Measurements from ENCODE around the gene STIMATE.

STIMATE gene

DNA sequence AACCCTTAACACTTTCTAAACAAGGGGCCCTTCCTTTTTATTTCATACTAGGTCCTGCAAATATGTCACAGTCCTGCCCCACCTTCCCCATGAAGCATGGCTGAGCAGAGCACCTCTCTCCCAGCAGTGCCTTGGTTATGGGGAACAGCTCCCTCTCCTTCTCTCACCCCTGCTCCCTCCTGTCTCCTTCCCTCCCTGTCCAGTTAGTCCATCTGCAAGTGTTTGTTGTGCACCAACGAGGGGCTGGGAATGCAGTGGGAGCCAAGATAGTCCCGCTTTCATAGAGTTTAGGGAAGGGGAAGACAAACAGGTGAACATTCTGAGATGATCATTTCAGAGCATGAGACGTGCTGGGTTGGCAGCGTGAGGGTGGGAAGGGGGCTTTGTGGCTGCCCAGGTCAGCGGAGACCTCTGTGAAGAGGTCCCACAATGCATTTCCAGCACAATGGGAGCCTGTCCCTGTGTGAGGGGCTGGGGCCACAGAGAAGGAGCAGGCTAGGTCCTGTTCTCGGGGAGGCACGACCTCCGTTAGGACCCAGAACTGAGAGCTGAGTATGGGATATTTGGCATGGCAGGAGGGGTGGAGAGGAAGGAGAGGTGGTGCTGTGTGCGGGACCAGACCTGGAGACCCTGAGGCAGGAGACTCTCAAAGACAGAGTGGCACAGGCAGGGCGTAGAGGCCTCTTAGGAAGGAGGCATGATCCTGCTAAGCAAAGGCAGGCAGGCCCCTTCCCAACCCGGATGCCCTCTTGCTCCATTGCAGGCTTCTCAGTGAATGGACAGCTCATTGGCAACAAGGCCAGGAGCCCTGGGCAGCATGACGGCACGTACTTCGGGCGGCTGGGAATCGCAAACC is 108.2 kb downstream of the STIMATE start:
- DNase-seq: no peak

DNA sequence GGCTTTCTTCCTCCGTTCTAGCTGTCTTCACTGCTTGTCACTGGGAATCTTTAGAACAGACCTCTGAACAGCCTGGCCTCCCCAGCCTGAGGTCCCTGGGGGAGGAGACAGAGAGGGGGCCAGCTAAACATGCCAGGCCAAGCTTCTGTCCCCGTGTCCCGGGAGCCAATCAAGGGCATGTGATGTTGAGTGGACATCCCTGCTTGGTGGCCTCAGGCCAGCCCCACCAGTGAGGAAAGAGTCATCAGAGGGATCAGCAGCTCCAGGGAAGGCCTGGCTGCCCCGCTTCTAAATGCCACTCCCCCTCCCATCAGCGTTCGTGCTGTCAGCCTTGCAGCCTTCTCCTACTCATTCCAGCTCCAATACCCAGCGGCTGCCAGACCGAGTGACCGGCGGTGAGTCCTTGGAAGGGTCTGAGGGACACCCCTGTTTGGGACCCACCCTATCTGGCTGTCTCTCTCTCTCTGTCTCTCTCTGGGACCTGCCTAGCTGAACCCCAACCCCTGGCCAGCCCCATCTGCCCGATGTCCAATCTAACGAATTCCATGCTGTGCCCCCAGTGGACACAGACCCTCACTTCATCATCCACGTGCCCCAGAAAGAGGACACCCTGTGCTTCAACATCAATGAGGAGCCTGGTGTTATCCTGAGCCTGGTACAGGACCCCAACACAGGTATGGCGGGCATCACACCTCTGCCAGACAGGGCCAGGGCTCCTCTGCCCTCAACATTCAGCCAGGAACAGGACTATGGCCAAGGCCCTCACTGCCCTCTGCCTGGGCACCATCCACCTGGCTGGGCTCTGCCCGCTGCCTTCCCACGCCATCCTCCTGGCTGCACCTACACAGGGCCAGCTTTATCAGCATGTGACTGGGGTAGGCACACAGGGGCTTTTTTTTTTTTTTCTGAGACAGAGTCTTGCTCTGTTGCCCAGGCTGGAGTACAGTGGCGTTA is 109.4 kb downstream of the STIMATE start:
- DNase-seq: no peak

DNA sequence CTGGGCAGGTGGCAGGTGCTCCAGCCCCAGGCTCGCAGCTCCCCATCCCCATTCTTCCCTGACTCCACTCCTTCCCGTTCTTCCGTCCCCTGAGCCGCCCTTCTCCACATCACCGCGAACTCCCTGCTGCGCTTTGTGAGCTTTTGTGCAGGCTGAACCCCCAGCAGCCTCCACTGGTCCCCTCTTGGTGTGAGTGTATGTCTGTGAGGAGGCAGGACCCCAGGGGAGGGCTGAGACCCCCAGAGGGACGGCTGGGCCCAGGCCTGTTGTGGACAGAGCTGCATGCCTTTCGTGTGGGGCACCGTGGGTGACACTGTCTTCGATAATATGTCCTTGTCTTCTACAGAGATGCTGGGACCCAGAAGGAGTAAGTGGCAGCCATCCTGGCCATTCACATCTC is 110.1 kb downstream of the STIMATE start:
- no peak for DNase-seq

Data from CD4-positive, alpha-beta T cell treated with Interferon alpha-2 for 1 hour (primary cell).